ENCODE measurements around the gene LRP2BP. TPM values are rescaled to one million over a fixed set of nuclear protein-coding genes. Genes with fewer than 3 reads are reported as not detected.

Gene LRP2BP
- total and polyA plus RNA-seq, 2 experiments from 2014 or later, result 0.28 to 1.7 TPM

- peaks cover 6% of the 10 kb centered on the region; the same call in 2 of the 3 replicates for H3K9me3 Mint-ChIP-seq
Observed at GRCh38 chr4:185341377-185341776, 54.3 kb downstream of the LRP2BP start.

GRCh38 chr4:185339941-185340340 is 55.8 kb downstream of the LRP2BP start:
- Histone ChIP-seq H3K4me3 (no peak overlapping the region), H3K4me1 (ENCODE audit: insufficient read depth) (no peaks in the 10 kb centered on the region), H3K9me2 (ENCODE audit: insufficient read depth) (no peaks in the 10 kb centered on the region), H4K20me1 (replicated peaks; ENCODE audit: insufficient read depth) (no peaks in the 10 kb centered on the region), H3K4me2 (no peak overlapping the region), H3K27me3 (ENCODE audit: insufficient read depth) (no peaks in the 10 kb centered on the region), H3K36me3 (ENCODE audit: insufficient read depth) (peaks cover 4% of the 10 kb centered on the region; the same call in 1 of the 2 replicates), H3K27ac (ENCODE audit: low read depth) (no peak overlapping the region), H3K79me2 (replicated peaks; ENCODE audit: insufficient read depth) (no peaks in the 10 kb centered on the region), H3F3A (replicated peaks; ENCODE audit: low read depth) (no peaks in the 10 kb centered on the region), H2AFZ (no peak overlapping the region)
- TF ChIP-seq JUNB (IDR thresholded peaks at IDR 0.05; ENCODE audit: unreplicated experiment) (no peak), ZNF331 (CRISPR knock-in tag; IDR thresholded peaks at IDR 0.05; ENCODE audit: low read depth) (no peak), POLR2AphosphoS5 (IDR thresholded peaks at IDR 0.05; ENCODE audit: low read depth) (no peak)
- DNase-seq (ENCODE audit: low spot score) (no peak), ATAC-seq (no peak)
- H3K9me3 Mint-ChIP-seq, result peaks cover 6% of the 10 kb centered on the region; the same call in 2 of the 3 replicates
- peaks cover 2% of the 10 kb centered on the region for H3K27me3 Mint-ChIP-seq (ENCODE audit: insufficient read depth, low read depth, poor library complexity)
- H3K4me1 Mint-ChIP-seq, result peaks cover 3% of the 10 kb centered on the region; the same call in 1 of the 3 replicates
- H3K27ac Mint-ChIP-seq, result no peak overlapping the region
- H3K36me3 Mint-ChIP-seq (ENCODE audit: low read depth), result peaks cover 21% of the 10 kb centered on the region
- no peak overlapping the region for H3K4me3 Mint-ChIP-seq

More at GRCh38 chr4:185341377-185341776, 54.3 kb downstream of the LRP2BP start:
- no peak overlapping the region for H2AFZ ChIP-seq
- H3K9me2 ChIP-seq (ENCODE audit: insufficient read depth), result no peaks in the 10 kb centered on the region
- ATAC-seq (no peak), DNase-seq (ENCODE audit: low spot score) (no peak)
- no peaks in the 10 kb centered on the region for H3K4me1 ChIP-seq (ENCODE audit: insufficient read depth)
- no peaks in the 10 kb centered on the region for H4K20me1 ChIP-seq (replicated peaks; ENCODE audit: insufficient read depth)
- H3K79me2 ChIP-seq (replicated peaks; ENCODE audit: insufficient read depth), result no peaks in the 10 kb centered on the region
- peaks cover 4% of the 10 kb centered on the region; the same call in 1 of the 2 replicates for H3K36me3 ChIP-seq (ENCODE audit: insufficient read depth)
- H3F3A ChIP-seq (replicated peaks; ENCODE audit: low read depth), result no peaks in the 10 kb centered on the region
- Mint-ChIP-seq H3K27ac (no peak overlapping the region), H3K4me3 (no peak overlapping the region), H3K36me3 (ENCODE audit: low read depth) (peaks cover 21% of the 10 kb centered on the region), H3K27me3 (ENCODE audit: insufficient read depth, low read depth, poor library complexity) (peaks cover 2% of the 10 kb centered on the region), H3K4me1 (peaks cover 5% of the 10 kb centered on the region; the same call in 2 of the 3 replicates)
- TF ChIP-seq EZH2phosphoT487 (IDR thresholded peaks at IDR 0.05; ENCODE audit: unreplicated experiment), result no peak
- no peak overlapping the region for H3K4me3 ChIP-seq
- no peak overlapping the region for H3K27ac ChIP-seq (ENCODE audit: low read depth)
- no peaks in the 10 kb centered on the region for H3K27me3 ChIP-seq (ENCODE audit: insufficient read depth)
- no peak overlapping the region for H3K4me2 ChIP-seq

- ATAC-seq, result no peak
- Histone ChIP-seq H3K9me2 (ENCODE audit: insufficient read depth) (no peaks in the 10 kb centered on the region), H3K27ac (ENCODE audit: low read depth) (no peak overlapping the region), H3F3A (replicated peaks; ENCODE audit: low read depth) (no peaks in the 10 kb centered on the region), H3K79me2 (replicated peaks; ENCODE audit: insufficient read depth) (no peaks in the 10 kb centered on the region), H3K4me3 (no peak overlapping the region), H3K36me3 (ENCODE audit: insufficient read depth) (peaks cover 4% of the 10 kb centered on the region; the same call in 1 of the 2 replicates), H4K20me1 (replicated peaks; ENCODE audit: insufficient read depth) (no peaks in the 10 kb centered on the region), H3K4me2 (no peak overlapping the region), H3K27me3 (ENCODE audit: insufficient read depth) (no peaks in the 10 kb centered on the region), H2AFZ (no peak overlapping the region), H3K4me1 (ENCODE audit: insufficient read depth) (peaks cover 15% of the 10 kb centered on the region; the same call in 1 of the 2 replicates)
- Mint-ChIP-seq H3K27ac (no peak overlapping the region), H3K9me3 (peaks cover 6% of the 10 kb centered on the region; the same call in 2 of the 3 replicates), H3K4me1 (peaks cover 18% of the 10 kb centered on the region), H3K4me3 (no peak overlapping the region), H3K36me3 (ENCODE audit: low read depth) (peaks cover 19% of the 10 kb centered on the region), H3K27me3 (ENCODE audit: insufficient read depth, low read depth, poor library complexity) (peaks cover 2% of the 10 kb centered on the region)
- no peak for DNase-seq (ENCODE audit: low spot score)
- no peak for TF ChIP-seq ZNF331 (CRISPR knock-in tag; IDR thresholded peaks at IDR 0.05; ENCODE audit: low read depth)
- no peak for TF ChIP-seq EZH2 (IDR thresholded peaks at IDR 0.05; ENCODE audit: low read depth, unreplicated experiment)
- no peak for TF ChIP-seq ETS1 (IDR thresholded peaks at IDR 0.05)
- TF ChIP-seq ZNF114 (CRISPR knock-in tag; IDR thresholded peaks at IDR 0.05), result no peak
- no peak for TF ChIP-seq ZNF462 (CRISPR knock-in tag; IDR thresholded peaks at IDR 0.05)
Observed at GRCh38 chr4:185335579-185335978, 60.1 kb downstream of the LRP2BP start.
